Stimulated activated CD4-positive, alpha-beta T cell treated with anti-CD3 and anti-CD28 coated beads, Interleukin-12 subunit alpha, Interleukin-12 subunit beta, amount 100 ng/mL, for 4 hours (primary cell): Measurements from ENCODE around the gene FLT1.
A peak's percentile ranks its signal among the peaks of the same experiment; 100 is the strongest.

Experiments used
- DNase-seq: peaks from one replicate; pipeline ENCODE4 v3.0.0-alpha.2; 2020

The FLT1 gene

GRCh38 chr13:28528388-28528787 lies 33.5 kb upstream of the FLT1 start:
- DNase-seq: no peak

- DNase-seq: no peak
These were observed 32.7 kb upstream of the FLT1 start for GRCh38 chr13:28527629-28528028.

- no peak for DNase-seq
These were observed 31.9 kb upstream of the FLT1 start for GRCh38 chr13:28526876-28527275.

- no peak for DNase-seq
These were observed 27.9 kb upstream of the FLT1 start for GRCh38 chr13:28522871-28523270.

GRCh38 chr13:28513745-28514144 lies 18.8 kb upstream of the FLT1 start:
- DNase-seq: no peak

DNA sequence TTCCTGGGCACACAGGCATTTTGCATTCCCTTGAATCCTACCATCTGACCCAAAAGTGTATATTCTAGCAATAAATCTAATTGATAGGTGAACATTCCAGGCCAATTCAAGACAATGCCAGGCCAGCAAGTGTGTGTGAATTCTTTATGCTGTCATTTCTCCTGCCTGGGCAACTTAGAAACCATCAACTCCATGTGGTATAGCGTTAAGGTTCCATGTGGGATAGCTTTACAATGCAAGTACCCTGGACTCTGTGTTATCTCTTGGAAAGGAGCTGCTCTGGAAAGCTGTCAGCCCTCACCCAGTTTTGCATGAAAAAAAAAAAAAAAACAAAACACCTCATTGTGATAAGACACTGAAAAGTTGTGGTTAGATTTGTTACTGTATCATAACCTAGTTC lies 15.6 kb upstream of the FLT1 start:
- no peak for DNase-seq

DNA sequence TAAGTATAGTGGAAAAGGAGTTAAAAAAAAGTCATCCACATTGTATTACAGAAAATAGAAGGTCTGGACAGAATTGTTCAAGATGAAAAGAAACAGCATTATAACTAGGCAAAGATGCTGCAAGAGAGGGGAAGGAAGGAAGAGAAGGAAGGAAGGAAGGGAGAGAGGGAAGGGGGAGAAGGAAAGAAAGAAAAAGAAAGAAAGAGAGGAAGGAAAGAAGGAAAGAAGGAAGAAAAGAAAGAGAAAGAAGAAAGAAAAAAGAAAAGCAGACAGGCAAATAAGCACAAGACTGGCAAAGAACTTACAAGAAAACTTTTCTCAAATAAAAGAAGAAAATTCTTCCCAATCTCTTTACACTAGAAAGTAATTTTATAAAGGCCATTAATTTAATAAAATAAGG lies 15.1 kb upstream of the FLT1 start:
- DNase-seq: no peak

DNA sequence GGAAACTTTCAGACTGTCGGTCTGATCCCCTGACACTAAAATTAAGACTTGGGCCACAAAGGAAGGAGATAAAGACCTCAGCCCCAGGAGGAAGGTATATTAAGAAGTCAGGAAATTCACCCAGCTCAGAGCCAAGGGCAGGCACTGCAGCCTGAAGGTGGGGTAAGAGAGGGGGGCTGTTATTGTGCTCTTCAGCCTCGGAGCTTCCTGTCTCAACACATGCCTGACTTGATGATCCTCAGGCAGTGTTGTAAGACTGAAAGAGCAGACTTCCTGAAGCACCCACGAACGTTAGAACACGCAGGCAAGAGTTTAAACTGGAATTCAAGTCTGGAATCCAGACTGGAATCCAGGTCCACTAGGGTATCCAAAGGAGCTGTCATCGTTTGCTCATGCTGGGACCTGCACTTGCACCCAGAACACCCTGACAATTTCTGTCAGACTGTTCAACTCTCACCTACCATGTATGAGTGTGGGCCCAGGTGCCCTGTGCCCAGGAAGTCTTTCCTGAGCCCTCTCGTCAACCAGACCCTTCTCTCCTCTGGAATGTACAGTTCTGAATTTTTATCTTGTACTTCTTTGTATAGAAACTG lies 10.7 kb upstream of the FLT1 start:
- no peak for DNase-seq

- no peak for DNase-seq
These were observed 8.4 kb upstream of the FLT1 start for GRCh38 chr13:28503182-28503967.

DNA sequence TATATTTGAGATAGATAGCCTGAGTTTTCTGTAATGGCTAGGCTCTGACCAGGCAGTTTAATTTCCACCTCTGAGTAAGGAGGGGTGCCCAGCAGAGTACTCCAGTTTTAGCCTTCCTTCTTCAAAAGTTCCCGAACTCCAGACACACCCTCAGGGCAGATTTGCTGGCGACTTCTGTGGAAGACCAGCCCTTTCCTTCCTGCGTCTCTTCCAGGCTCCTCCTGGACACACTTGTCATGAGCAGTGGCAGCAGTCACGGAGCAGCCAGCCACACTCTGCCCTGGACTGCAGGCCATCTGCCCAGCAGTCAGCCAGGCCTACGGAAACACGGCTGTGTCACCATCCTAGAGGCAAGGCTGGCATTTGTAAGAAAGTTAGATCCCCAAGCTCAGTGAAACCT lies 6.6 kb upstream of the FLT1 start:
- no peak for DNase-seq

- no peak for DNase-seq
These were observed 4.7 kb upstream of the FLT1 start for GRCh38 chr13:28499609-28500008.

GRCh38 chr13:28498481-28499115 lies 3.7 kb upstream of the FLT1 start:
- no peak for DNase-seq

DNA sequence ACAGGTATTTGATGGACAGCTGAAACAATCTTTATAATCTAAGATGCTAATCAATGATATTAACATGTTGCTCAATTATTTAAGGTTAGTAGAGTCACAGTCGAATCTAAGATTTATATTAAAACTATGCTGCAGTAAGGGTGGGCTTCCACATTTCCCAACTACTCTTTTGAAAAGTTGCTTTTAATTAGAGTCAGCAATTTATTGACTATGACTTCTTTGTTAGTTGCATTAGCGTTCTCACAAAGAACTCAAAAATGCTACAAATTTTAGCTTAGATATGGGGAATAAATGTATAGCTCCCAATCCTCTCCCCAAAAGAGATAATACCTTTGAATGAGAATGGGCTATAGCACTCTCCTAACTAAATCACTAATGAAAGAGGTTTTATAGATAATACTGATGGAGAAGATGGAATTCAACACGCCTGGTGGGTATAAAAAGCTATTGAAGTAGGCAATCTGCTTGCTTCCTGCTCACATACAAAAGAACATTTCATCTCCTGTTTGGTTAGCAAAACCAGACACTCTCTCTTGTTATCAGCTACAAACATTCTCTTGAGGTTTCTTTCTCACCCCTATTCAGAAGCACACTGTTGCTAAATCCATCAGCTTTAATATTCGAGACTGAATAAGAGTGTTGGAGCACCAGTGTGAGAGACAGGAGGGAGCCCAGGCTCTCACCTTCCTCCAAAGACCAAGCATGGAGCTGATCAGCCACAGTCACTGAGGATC lies 2.4 kb upstream of the FLT1 start:
- no peak for DNase-seq

- DNase-seq: no peak
These were observed 1.2 kb upstream of the FLT1 start for GRCh38 chr13:28496188-28496564.

DNA sequence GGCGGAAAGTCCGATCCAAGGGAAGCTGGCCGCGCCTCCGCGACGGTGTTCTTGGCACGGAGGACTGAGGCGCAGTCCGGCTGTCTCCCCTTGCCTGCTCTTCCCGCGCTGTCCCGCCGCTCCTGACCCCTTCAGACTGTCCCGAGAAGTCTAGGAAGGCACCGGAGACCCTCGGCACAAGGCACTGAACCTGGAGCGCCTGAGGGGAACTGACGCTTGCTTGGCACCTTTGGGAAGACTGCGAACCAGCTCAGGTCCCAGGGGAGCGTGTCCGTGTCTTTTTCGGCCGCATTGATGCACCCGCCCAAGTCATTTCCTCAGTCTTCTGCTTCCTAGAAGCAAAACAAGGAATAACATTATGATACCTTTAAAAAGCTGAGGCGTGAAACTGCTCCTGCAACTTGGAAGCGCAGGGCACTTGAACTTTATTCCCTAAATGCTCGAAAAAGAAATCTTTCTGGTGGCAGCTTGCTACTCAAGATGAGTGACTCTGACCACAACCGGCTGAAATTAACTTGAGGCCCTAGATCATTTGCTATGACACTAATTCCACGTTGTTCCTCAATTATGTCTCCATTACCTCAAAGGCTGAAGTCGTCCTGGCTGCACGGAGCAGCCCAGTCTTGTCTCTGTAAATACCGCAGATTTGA lies 735 bp upstream of the FLT1 start:
- no peak for DNase-seq

GRCh38 chr13:28494504-28494777 lies 487 bp downstream of the FLT1 start:
- DNase-seq: peak; percentile 4

DNA sequence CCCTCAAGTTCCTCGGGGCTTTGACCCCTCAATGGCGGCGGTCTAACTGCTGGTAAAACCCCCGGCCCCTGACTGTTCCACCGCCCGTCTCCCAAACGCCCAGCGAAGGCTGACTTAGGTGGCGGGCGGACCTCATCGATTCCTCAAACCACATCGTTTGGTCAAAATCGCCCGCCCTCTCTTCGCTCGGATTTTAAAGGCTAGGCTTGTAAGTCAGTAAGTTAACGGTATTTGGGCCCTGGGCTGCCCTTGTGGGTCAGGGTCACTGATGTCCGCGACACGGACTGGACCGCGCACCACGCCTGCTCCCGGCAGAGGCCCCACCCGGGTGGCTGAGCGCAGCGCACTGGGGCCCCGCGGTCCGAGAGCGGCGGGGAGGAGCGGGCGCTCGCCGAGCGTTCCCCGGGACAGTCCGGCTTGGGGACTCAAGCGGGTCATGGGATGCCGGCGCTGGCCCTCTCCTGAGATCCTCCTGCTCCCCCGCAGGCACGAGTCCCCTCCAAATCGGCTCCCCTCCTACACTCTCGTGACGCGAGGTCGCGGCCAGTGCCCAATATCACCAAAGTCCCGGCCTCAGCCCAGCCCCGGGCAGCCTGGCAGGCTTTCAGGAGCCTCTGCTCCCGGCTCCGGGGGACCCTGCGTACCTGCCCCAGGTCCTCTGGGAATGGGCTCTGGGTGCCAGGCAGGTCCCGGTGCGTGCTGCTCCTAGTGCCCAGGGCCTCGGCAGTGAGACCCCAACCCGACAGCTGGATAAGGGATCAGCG lies 1.0 kb downstream of the FLT1 start:
- peak; percentile 6 for DNase-seq

GRCh38 chr13:28492569-28493367 lies 2.2 kb downstream of the FLT1 start:
- peak; percentile 12 for DNase-seq

DNA sequence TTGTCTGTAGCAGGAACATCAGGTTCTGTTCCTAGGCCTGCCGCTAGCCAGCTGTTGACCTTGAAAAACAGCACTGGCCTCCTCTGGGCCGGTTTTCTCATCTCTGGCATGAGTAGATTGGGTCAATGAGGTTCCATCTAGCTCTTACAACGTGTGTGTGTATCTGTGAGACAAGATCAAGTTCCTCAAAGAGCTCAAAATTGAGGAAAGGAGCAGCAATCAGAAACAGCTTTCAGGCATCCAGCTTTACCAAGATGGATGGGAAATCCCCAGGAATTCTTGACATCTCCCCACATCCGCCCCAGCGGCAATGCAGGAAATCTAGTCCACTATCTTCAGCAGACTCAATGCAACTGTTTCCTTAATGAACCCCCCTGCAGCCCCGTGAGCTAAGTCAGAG lies 4.9 kb downstream of the FLT1 start:
- no peak for DNase-seq

DNA sequence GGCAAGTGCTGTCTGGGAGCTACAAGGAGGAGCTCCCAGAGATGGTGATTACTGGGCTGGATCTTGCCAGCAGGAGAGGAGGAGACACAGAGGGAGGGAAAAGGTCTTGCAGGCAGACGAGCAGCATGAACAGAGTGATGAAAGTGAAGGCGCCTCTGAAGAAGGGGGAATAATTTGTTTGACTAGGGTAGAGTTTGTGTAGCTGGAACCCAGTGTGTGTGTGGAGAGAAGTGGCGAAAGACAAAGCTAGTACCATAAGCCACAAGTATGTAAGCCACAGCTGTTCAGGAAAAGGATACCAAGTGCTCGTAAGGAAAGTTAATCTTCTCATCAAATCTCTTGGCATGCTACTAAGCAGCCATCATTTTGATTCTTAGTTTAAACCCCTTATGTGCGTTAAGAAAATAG lies 5.4 kb downstream of the FLT1 start:
- no peak for DNase-seq

- DNase-seq: no peak
These were observed 6.4 kb downstream of the FLT1 start for GRCh38 chr13:28488376-28489005.
